ENCODE data around the gene PSMD11.

GRCh38 chr17:32508926-32509325 lies 64.6 kb downstream of the PSMD11 start:
- TF ChIP-seq POLR2A (IDR thresholded peaks at IDR 0.05) (no peak), CTCF (IDR thresholded peaks at IDR 0.05 in 8 of 11, conservative IDR thresholded peaks at IDR 0.05 in 3 of 11) (no peak)

Data from spleen (tissue), 7 donors.